Measurements from ENCODE around the gene GALNT9.
"Not testable (repeated sequence)": the region's sequence is repeated elsewhere in the genome, so short reads cannot be mapped to it uniquely, and the experiment has no call there.

GALNT9 gene

GRCh38 chr12:132312516-132312915 lies 16.9 kb downstream of the GALNT9 start:
- DNase-seq (ENCODE audit: low read depth in 2 of 2): no peak

- DNase-seq (ENCODE audit: low read depth in 2 of 2): no peak
These were observed 18.0 kb downstream of the GALNT9 start for GRCh38 chr12:132311201-132311915.

GRCh38 chr12:132310181-132311040 lies 19.0 kb downstream of the GALNT9 start:
- DNase-seq (ENCODE audit: low read depth in 2 of 2): no peak

- no peak for DNase-seq (ENCODE audit: low read depth in 2 of 2)
These were observed 19.7 kb downstream of the GALNT9 start for GRCh38 chr12:132309596-132310086.

- DNase-seq (ENCODE audit: low read depth in 2 of 2): no peak
These were observed 20.4 kb downstream of the GALNT9 start for GRCh38 chr12:132308853-132309595.

- DNase-seq (ENCODE audit: low read depth in 2 of 2): no peak
These were observed 21.2 kb downstream of the GALNT9 start for GRCh38 chr12:132307976-132308852.

GRCh38 chr12:132306885-132307191 lies 22.6 kb downstream of the GALNT9 start:
- DNase-seq (ENCODE audit: low read depth in 2 of 2): no peak

GRCh38 chr12:132305991-132306884 lies 23.2 kb downstream of the GALNT9 start:
- DNase-seq (ENCODE audit: low read depth in 2 of 2): no peak

- DNase-seq (ENCODE audit: low read depth in 2 of 2): no peak
These were observed 23.8 kb downstream of the GALNT9 start for GRCh38 chr12:132305560-132305966.

- DNase-seq (ENCODE audit: low read depth in 2 of 2): not testable (repeated sequence)
These were observed 24.5 kb downstream of the GALNT9 start for GRCh38 chr12:132304866-132305265.

- not testable (repeated sequence) for DNase-seq (ENCODE audit: low read depth in 2 of 2)
These were observed 25.5 kb downstream of the GALNT9 start for GRCh38 chr12:132303853-132304373.

GRCh38 chr12:132302466-132303358 lies 26.7 kb downstream of the GALNT9 start:
- DNase-seq (ENCODE audit: low read depth in 2 of 2): no peak

GRCh38 chr12:132300789-132301722 lies 28.3 kb downstream of the GALNT9 start:
- no peak for DNase-seq (ENCODE audit: low read depth in 2 of 2)

GRCh38 chr12:132296063-132296462 lies 33.3 kb downstream of the GALNT9 start:
- DNase-seq (ENCODE audit: low read depth in 2 of 2): no peak

- not testable (repeated sequence) for DNase-seq (ENCODE audit: low read depth in 2 of 2)
These were observed 33.8 kb downstream of the GALNT9 start for GRCh38 chr12:132295561-132295960.

GRCh38 chr12:132295101-132295526 lies 34.3 kb downstream of the GALNT9 start:
- DNase-seq (ENCODE audit: low read depth in 2 of 2): no peak

- DNase-seq (ENCODE audit: low read depth in 2 of 2): no peak
These were observed 35.0 kb downstream of the GALNT9 start for GRCh38 chr12:132294121-132295034.
